Activated CD8-positive, alpha-beta T cell treated with anti-CD3 and anti-CD28 coated beads, Interleukin-2, amount 10 ng/mL, durations not matched to agents 7 days and 5 days (primary cell): ENCODE results near the gene CDH13. TPM values are rescaled to one million over a fixed set of nuclear protein-coding genes. Genes with fewer than 3 reads are reported as not detected.

ENCODE experiments used
- ATAC-seq: fragments of 150-1000 bp; cut with Tn5 transposase; one replicate; pipeline ENCODE4 v1.10.0; 2021; ENCODE audit warnings: moderate library complexity
- CTCF ChIA-PET: fragments of 350-600 bp; sonication (Branson Sonifier 250); formaldehyde crosslinking; loops from one replicate; lab custom pipeline; 2021; ENCODE audit warnings: antibody characterized with exemption; lab: Charles Lee
- POLR2A ChIA-PET: fragments of 350-600 bp; sonication (Branson Sonifier 250); formaldehyde crosslinking; loops from one replicate; lab custom pipeline; 2021; ENCODE audit warnings: antibody characterized with exemption; lab: Charles Lee
- DNase-seq: peaks from one replicate; pipeline ENCODE4 v3.0.0-alpha.2; 2020
- H3K27ac Mint-ChIP-seq: one replicate; pipeline ENCODE4 v1.8.0; 2021; ENCODE audit warnings: mild to moderate bottlenecking, mixed read lengths
- H3K27me3 Mint-ChIP-seq: one replicate; pipeline ENCODE4 v1.8.0; 2021; ENCODE audit warnings: low read depth, mixed read lengths
- H3K36me3 Mint-ChIP-seq: one replicate; pipeline ENCODE4 v1.8.0; 2021; ENCODE audit warnings: low read depth, mixed read lengths
- H3K4me1 Mint-ChIP-seq: one replicate; pipeline ENCODE4 v1.8.0; 2021; ENCODE audit warnings: low read depth, mixed read lengths
- H3K4me3 Mint-ChIP-seq: one replicate; pipeline ENCODE4 v1.8.0; 2021; ENCODE audit warnings: mild to moderate bottlenecking, mixed read lengths
- H3K9me3 Mint-ChIP-seq: one replicate; pipeline ENCODE4 v1.8.0; 2022; ENCODE audit warnings: mixed read lengths; ENCODE audit not compliant: insufficient read depth
- total RNA-seq, 2 experiments: library from RNA; stranded (reverse); gene quantifications; one replicate each; pipeline ENCODE4 v1.2.3, GENCODE V29; 2021

Gene CDH13
- total RNA-seq, 2 experiments from 2014 or later, result not detected

- Mint-ChIP-seq H3K4me3 (no peak overlapping the region), H3K27ac (no peak overlapping the region), H3K4me1 (peaks cover 23% of the 10 kb centered on the region), H3K9me3 (no peaks in the 10 kb centered on the region), H3K27me3 (peaks cover 5% of the 10 kb centered on the region), H3K36me3 (peaks cover 7% of the 10 kb centered on the region)
- no peak for DNase-seq
- POLR2A ChIA-PET, result no interaction called here
- no peak for ATAC-seq
- CTCF ChIA-PET, result no interaction called here
Measured at GRCh38 chr16:83723901-83724300, 1097.1 kb downstream of the CDH13 start.

DNA sequence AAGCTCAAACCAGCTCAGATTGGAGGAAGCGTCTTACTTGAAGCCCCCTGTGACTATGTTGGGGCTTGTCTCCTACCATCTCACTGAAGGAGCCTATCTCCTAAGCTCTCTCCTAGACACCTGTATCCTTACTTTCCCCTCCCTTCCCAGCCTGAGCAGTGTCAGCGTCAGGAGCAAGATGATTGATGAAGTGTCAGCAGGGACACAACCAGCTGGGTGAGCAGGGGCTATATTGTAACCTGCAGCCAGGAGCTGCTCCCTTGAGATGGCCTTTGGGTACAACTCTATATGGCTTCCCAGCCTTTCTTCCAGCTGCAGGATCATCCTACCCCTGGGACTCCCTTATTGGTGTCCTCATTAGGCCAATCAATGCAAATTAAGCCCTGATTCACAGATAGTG, 1097.8 kb downstream of the CDH13 start:
- ChIA-PET POLR2A (no interaction called here), CTCF (no interaction called here)
- Mint-ChIP-seq H3K27ac (no peak overlapping the region), H3K36me3 (peaks cover 7% of the 10 kb centered on the region), H3K4me1 (peaks cover 23% of the 10 kb centered on the region), H3K27me3 (peaks cover 5% of the 10 kb centered on the region), H3K4me3 (no peak overlapping the region), H3K9me3 (no peaks in the 10 kb centered on the region)
- DNase-seq, result no peak
- no peak for ATAC-seq

GRCh38 chr16:83725313-83725712, 1098.5 kb downstream of the CDH13 start:
- Mint-ChIP-seq H3K4me1 (peaks cover 23% of the 10 kb centered on the region), H3K4me3 (no peak overlapping the region), H3K27ac (no peak overlapping the region), H3K36me3 (peaks cover 7% of the 10 kb centered on the region), H3K9me3 (no peaks in the 10 kb centered on the region), H3K27me3 (peaks cover 5% of the 10 kb centered on the region)
- DNase-seq, result no peak
- no peak for ATAC-seq
- POLR2A ChIA-PET, result no interaction called here
- CTCF ChIA-PET, result no interaction called here

GRCh38 chr16:83727018-83727417, 1100.2 kb downstream of the CDH13 start:
- H3K4me3 Mint-ChIP-seq, result peak overlapping the region; percentile 5
- ATAC-seq (peak; percentile 51), DNase-seq (peak; percentile 73)
- H3K36me3 Mint-ChIP-seq, result peaks cover 7% of the 10 kb centered on the region
- H3K4me1 Mint-ChIP-seq, result peaks cover 23% of the 10 kb centered on the region
- H3K27ac Mint-ChIP-seq, result peak overlapping the region; percentile 57
- H3K9me3 Mint-ChIP-seq, result peaks cover 11% of the 10 kb centered on the region
- peaks cover 10% of the 10 kb centered on the region for H3K27me3 Mint-ChIP-seq
- POLR2A ChIA-PET, result no interaction called here
- CTCF ChIA-PET, result no interaction called here

DNA sequence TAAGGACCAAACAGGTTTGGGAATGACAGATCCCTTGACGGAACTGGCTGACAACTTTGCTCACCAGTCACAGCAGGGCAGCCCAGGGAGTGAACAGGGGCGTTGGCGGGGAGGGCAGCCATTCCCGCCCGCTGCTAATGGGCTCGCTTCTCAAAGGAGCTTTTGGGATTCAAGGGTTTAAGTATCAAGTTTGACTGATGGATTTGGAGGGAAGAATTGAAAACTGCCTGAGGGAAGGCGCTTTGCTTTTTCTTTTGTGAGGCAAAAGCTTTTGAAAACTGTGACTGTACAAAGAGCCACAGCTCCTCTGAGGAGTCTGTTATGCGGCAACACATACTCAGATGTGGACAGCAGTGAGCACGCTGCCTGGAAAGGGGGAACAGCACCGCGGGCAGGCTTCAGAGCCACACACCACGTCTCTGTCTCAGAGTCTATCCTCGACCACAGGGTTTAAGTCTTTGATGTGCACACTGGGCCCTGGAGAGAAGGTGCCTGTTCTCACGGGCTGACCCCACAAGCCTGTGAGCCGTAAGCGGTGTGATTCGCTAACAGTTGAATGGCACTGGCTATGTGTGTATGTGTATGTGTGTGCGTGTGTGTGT, 1101.1 kb downstream of the CDH13 start:
- peaks cover 10% of the 10 kb centered on the region for H3K27me3 Mint-ChIP-seq
- H3K27ac Mint-ChIP-seq, result peak overlapping the region; percentile 57
- peaks cover 7% of the 10 kb centered on the region for H3K36me3 Mint-ChIP-seq
- DNase-seq (no peak), ATAC-seq (no peak)
- peaks cover 11% of the 10 kb centered on the region for H3K9me3 Mint-ChIP-seq
- POLR2A ChIA-PET, result no interaction called here
- CTCF ChIA-PET, result no interaction called here
- H3K4me3 Mint-ChIP-seq, result no peak overlapping the region
- H3K4me1 Mint-ChIP-seq, result peaks cover 23% of the 10 kb centered on the region

GRCh38 chr16:83728492-83728891, 1101.7 kb downstream of the CDH13 start:
- Mint-ChIP-seq H3K9me3 (peaks cover 11% of the 10 kb centered on the region), H3K4me1 (peaks cover 23% of the 10 kb centered on the region), H3K27ac (no peak overlapping the region), H3K36me3 (peaks cover 7% of the 10 kb centered on the region), H3K27me3 (peaks cover 10% of the 10 kb centered on the region), H3K4me3 (no peak overlapping the region)
- DNase-seq, result no peak
- CTCF ChIA-PET, result no interaction called here
- POLR2A ChIA-PET, result no interaction called here
- no peak for ATAC-seq

DNA sequence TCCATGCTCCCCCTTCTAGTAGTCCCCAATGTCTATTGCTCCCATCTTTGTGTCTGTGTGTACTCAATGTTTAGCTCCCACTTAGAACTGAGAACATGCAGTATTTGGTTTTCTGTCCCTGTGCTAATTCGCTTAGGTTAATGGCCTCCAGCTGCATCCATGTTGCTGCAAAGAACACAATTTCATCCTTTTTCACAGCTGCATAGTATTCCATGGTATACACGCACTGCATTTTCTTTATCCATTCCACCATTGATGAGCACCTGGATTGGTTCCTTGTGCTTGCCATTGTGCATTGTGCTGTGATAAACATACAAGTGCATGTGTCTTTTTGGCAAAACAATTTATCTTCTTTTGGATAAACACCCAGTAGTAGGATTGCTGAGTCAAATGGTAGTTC, 1104.0 kb downstream of the CDH13 start:
- DNase-seq, result no peak
- ChIA-PET POLR2A (no interaction called here), CTCF (no interaction called here)
- Mint-ChIP-seq H3K27me3 (peaks cover 7% of the 10 kb centered on the region), H3K36me3 (peaks cover 7% of the 10 kb centered on the region), H3K27ac (no peak overlapping the region), H3K9me3 (peaks cover 27% of the 10 kb centered on the region), H3K4me1 (peaks cover 19% of the 10 kb centered on the region), H3K4me3 (no peak overlapping the region)
- no peak for ATAC-seq

- H3K4me1 Mint-ChIP-seq, result peaks cover 7% of the 10 kb centered on the region
- no peak for ATAC-seq
- H3K36me3 Mint-ChIP-seq, result no peaks in the 10 kb centered on the region
- H3K4me3 Mint-ChIP-seq, result no peak overlapping the region
- DNase-seq, result no peak
- H3K27ac Mint-ChIP-seq, result no peak overlapping the region
- H3K9me3 Mint-ChIP-seq, result peaks cover 28% of the 10 kb centered on the region
- POLR2A ChIA-PET, result no interaction called here
- peaks cover 7% of the 10 kb centered on the region for H3K27me3 Mint-ChIP-seq
- CTCF ChIA-PET, result no interaction called here
Measured at GRCh38 chr16:83732536-83732935, 1105.8 kb downstream of the CDH13 start.

- ATAC-seq (no peak), DNase-seq (no peak)
- Mint-ChIP-seq H3K27ac (no peak overlapping the region), H3K4me1 (no peaks in the 10 kb centered on the region), H3K27me3 (peaks cover 7% of the 10 kb centered on the region), H3K4me3 (no peak overlapping the region), H3K36me3 (no peaks in the 10 kb centered on the region), H3K9me3 (peaks cover 28% of the 10 kb centered on the region)
- ChIA-PET CTCF (no interaction called here), POLR2A (no interaction called here)
Measured at GRCh38 chr16:83733301-83733700, 1106.5 kb downstream of the CDH13 start.

- ChIA-PET CTCF (no interaction called here), POLR2A (no interaction called here)
- Mint-ChIP-seq H3K36me3 (no peaks in the 10 kb centered on the region), H3K27me3 (peaks cover 7% of the 10 kb centered on the region), H3K9me3 (peaks cover 28% of the 10 kb centered on the region), H3K4me3 (no peak overlapping the region), H3K4me1 (no peaks in the 10 kb centered on the region), H3K27ac (no peak overlapping the region)
- ATAC-seq, result no peak
- DNase-seq, result no peak
Measured at GRCh38 chr16:83734136-83734535, 1107.4 kb downstream of the CDH13 start.

GRCh38 chr16:83737729-83738354, 1111.1 kb downstream of the CDH13 start:
- H3K36me3 Mint-ChIP-seq, result no peaks in the 10 kb centered on the region
- H3K4me1 Mint-ChIP-seq, result no peaks in the 10 kb centered on the region
- no peak overlapping the region for H3K27ac Mint-ChIP-seq
- H3K9me3 Mint-ChIP-seq, result peaks cover 17% of the 10 kb centered on the region
- no peak overlapping the region for H3K4me3 Mint-ChIP-seq
- ChIA-PET CTCF (no interaction called here), POLR2A (no interaction called here)
- no peak for ATAC-seq
- H3K27me3 Mint-ChIP-seq, result peaks cover 3% of the 10 kb centered on the region
- no peak for DNase-seq

GRCh38 chr16:83738923-83739503, 1112.2 kb downstream of the CDH13 start:
- ChIA-PET CTCF (no interaction called here), POLR2A (no interaction called here)
- no peak overlapping the region for H3K4me3 Mint-ChIP-seq
- H3K4me1 Mint-ChIP-seq, result no peaks in the 10 kb centered on the region
- DNase-seq (no peak), ATAC-seq (no peak)
- H3K27ac Mint-ChIP-seq, result no peak overlapping the region
- no peaks in the 10 kb centered on the region for H3K36me3 Mint-ChIP-seq
- H3K27me3 Mint-ChIP-seq, result peaks cover 3% of the 10 kb centered on the region
- peaks cover 13% of the 10 kb centered on the region for H3K9me3 Mint-ChIP-seq
